ENCODE results near the gene DNMBP. TPM values are rescaled to one million over a fixed set of nuclear protein-coding genes. Genes with fewer than 3 reads are reported as not detected.
A peak's percentile ranks its signal among the peaks of the same experiment; 100 is the strongest.
"Not testable (repeated sequence)": the region's sequence is repeated elsewhere in the genome, so short reads cannot be mapped to it uniquely, and the experiment has no call there.

DNMBP gene
- total RNA-seq, 1 donor from 2014 or later, result 1.0 TPM

DNA sequence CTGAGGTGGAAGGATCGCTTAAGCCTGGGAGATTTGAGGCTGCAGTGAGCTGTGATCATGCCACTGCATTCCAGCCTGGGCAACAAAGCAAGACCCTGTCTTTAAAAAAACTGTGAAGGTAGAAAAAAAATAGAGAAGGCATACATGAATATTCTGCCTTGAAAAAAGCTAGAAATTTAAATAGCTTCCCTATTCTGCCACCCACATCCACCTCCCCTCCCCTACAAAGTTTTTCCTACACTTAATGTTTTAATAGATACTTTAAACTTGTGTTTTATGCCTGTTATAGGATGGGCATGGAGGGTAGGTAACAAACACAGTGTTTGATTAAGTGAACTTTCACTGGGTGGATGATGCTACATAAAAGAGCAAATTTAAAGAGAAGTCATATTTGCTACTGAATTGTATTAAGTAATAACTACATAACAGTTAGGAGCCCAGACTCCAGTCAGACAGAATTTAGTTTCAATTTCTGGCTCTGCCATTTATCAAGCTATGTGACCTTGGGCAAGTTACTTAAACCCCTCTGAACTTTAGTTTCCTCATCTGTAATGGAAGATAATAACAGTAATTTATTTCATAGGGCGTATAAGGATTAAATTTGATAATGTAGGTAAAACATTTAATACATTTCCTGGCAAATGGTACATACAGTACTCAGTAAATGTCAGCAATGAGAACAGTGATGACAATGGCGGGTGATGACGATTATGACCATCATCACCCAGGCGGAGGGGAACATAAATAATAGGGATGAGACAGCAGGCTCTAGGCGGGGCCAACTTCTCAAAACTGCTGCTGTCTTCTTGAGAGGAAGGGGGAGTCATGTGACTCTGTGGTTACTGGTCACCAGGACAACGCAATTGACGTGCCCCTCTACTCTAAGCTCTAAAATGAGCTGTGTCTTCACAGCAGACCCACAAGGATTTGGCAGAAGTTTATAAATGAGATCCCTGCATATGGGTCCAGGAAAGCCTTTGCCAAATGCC lies 15.8 kb downstream of the DNMBP start:
- Mint-ChIP-seq H3K27me3 (ENCODE audit: low read depth) (peaks cover 2% of the 10 kb centered on the region), H3K4me1 (ENCODE audit: low read depth) (peaks cover 11% of the 10 kb centered on the region), H3K4me3 (ENCODE audit: low read depth) (no peak overlapping the region), H3K9me3 (no peaks in the 10 kb centered on the region), H3K27ac (no peak overlapping the region), H3K36me3 (ENCODE audit: low read depth) (no peaks in the 10 kb centered on the region)
- intact Hi-C loops (cut with micrococcal nuclease), result no loop called here
- DNase-seq (ENCODE audit: low spot score), result peak; percentile 38

DNA sequence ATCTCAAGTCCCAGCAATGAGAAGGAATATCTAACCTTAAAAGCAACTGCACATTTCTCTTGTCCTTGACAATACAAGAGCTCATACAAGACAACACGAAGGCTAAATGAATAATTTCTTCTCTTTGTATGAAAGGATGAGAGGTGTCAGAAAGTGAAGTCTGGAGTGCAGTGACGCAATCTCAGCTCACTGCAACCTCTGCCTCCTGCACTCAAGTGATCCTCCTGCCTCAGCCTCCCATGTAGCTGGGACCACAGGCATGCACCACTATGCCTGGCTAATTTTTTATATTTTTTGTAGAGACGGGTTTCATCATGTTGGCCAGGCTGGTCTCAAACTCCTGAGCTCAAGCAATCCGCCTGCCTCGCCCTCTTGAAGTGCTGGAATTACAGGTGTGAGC lies 24.1 kb downstream of the DNMBP start:
- H3K4me3 Mint-ChIP-seq (ENCODE audit: low read depth); H3K27me3 Mint-ChIP-seq (ENCODE audit: low read depth); H3K36me3 Mint-ChIP-seq (ENCODE audit: low read depth); H3K9me3 Mint-ChIP-seq; intact Hi-C loops (cut with micrococcal nuclease); DNase-seq (ENCODE audit: low spot score); H3K27ac Mint-ChIP-seq: not testable (repeated sequence)
- H3K4me1 Mint-ChIP-seq (ENCODE audit: low read depth), result peaks cover 11% of the 10 kb centered on the region

DNA sequence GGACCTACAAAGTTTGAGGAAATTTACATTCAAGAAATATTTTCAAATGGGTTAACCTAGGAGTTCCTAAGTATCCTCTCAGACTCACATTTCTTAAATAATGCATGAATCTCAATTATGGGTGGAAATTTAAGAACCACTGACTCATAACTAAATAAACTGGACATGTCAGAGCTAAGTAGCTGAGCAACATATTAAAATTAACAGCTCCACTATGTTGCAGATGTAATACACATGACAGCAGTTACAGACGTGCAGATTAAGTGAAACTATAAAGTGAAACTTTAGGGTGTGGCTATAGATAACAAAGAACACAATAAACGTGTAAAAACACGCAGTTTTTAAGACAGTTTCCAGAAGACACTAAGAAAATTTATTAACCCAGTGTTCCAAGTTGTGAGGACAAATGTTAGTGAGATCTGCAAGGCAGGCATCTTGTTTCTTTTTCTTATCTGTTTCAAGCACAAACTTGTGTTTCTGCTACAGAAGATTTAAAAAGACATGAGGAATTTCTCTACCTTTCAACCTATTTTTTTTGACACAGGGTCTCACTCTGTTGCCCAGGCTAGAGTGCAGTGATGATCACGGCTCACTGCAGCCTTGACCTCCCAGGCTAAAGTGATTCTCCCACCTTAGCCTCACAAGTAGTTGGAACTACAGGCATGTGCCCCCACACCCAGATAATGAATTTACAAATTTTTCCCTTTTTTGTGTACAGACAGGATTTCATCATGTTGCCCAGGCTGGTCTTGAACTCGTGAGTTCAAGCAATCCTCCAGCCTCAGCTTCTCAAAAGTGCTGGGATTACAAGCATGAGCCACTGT lies 25.3 kb downstream of the DNMBP start:
- no peaks in the 10 kb centered on the region for H3K9me3 Mint-ChIP-seq

DNA sequence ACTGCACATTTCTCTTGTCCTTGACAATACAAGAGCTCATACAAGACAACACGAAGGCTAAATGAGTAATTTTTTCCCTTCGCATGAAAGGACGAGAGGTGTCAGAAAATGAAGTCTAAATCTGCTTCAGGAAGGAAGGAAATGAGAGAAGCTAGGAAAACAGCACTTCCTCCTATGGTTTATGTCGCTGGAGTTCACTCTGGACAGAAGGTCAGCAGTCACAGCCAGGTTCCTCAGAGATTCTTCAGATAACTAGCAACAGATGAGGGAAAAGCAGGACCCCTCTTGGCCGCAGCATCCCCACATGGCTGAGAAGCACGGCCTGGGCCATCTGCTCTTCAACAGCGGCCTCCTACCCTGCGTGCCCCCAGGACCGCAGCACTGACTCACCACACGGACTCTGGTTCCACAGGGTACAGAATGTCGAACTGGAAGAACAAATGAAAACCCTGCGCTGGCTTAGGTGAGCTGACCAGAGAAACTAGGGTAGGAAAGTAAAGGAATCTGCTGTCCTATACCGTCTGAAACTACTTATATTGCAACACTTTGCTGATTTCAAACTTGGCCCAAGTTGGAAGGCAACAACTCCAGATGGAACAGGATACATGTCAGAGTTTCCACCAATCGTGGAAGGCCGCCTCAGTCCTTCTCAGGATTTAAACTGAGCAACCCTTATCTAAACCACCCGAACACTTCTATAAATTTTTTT lies 26.3 kb downstream of the DNMBP start:
- no peak overlapping the region for H3K27ac Mint-ChIP-seq
- DNase-seq (ENCODE audit: low spot score), result no peak
- H3K36me3 Mint-ChIP-seq (ENCODE audit: low read depth), result no peaks in the 10 kb centered on the region
- H3K9me3 Mint-ChIP-seq, result no peaks in the 10 kb centered on the region
- intact Hi-C loops (cut with micrococcal nuclease), result no loop called here
- H3K4me1 Mint-ChIP-seq (ENCODE audit: low read depth), result peaks cover 11% of the 10 kb centered on the region
- H3K27me3 Mint-ChIP-seq (ENCODE audit: low read depth), result no peaks in the 10 kb centered on the region
- H3K4me3 Mint-ChIP-seq (ENCODE audit: low read depth), result no peak overlapping the region

More for the DNA sequence above, 25.3 kb downstream of the DNMBP start:
- intact Hi-C loops (cut with micrococcal nuclease), result no loop called here
- no peaks in the 10 kb centered on the region for H3K36me3 Mint-ChIP-seq (ENCODE audit: low read depth)
- DNase-seq (ENCODE audit: low spot score), result no peak
- H3K27me3 Mint-ChIP-seq (ENCODE audit: low read depth), result no peaks in the 10 kb centered on the region
- H3K27ac Mint-ChIP-seq, result no peak overlapping the region
- H3K4me3 Mint-ChIP-seq (ENCODE audit: low read depth), result no peak overlapping the region
- peaks cover 11% of the 10 kb centered on the region for H3K4me1 Mint-ChIP-seq (ENCODE audit: low read depth)

DNA sequence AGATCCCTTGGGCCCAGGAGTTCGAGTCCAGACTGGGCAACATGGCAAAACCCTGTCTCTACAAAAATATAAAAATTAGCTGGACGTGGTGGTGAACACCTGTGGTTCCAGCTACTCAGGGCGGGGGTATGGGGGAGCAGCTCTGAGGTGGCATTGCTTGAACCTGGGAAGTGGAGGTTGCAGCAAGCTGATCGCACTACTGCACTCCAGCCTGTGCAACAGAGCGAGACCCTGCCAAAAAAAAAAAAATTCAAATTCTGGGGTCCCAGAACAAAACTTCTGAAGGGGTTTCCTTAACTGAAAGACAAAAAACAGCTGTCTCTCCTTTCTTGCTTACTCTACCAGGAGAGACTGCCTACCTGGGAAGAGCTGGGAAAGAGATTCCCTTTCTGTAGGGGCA lies 27.0 kb downstream of the DNMBP start:
- intact Hi-C loops (cut with micrococcal nuclease), result no loop called here
- H3K36me3 Mint-ChIP-seq (ENCODE audit: low read depth), result no peaks in the 10 kb centered on the region
- H3K27me3 Mint-ChIP-seq (ENCODE audit: low read depth), result peaks cover 5% of the 10 kb centered on the region
- H3K4me1 Mint-ChIP-seq (ENCODE audit: low read depth), result peaks cover 11% of the 10 kb centered on the region
- no peak for DNase-seq (ENCODE audit: low spot score)
- H3K4me3 Mint-ChIP-seq (ENCODE audit: low read depth), result no peak overlapping the region
- no peak overlapping the region for H3K27ac Mint-ChIP-seq
- H3K9me3 Mint-ChIP-seq, result no peaks in the 10 kb centered on the region

DNA sequence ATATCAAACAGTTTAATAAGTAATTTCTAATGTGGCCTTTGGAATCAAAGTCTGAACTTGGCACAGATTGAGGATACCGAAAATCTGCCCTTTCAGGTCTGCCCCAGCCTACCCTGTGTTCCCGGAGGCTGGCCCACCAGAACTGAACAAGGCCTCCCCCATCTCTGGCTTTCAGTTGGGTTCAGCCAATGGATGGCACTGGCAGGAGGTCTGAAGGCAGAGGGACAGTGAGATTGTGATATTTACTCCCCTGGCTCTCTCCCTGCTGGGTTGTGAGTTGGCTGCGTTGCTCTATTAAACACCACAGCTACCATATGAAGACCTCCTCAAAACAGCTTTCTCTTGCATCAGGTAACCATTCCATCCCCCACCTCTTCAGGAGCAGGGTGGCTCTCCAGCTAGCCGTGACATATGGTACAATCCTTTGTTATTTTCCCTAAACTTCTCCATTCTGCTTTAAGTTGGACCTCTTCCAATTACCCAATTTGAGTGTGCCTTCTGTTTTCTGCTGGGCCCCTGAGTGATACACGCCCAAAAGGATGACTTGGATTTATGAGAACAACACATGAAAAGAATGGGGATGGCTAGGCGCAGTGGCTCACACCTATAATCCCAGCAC lies 28.1 kb downstream of the DNMBP start:
- intact Hi-C loops (cut with micrococcal nuclease), result no loop called here
- no peaks in the 10 kb centered on the region for H3K9me3 Mint-ChIP-seq
- H3K27ac Mint-ChIP-seq, result no peak overlapping the region
- H3K4me1 Mint-ChIP-seq (ENCODE audit: low read depth), result peaks cover 11% of the 10 kb centered on the region
- no peaks in the 10 kb centered on the region for H3K36me3 Mint-ChIP-seq (ENCODE audit: low read depth)
- peaks cover 5% of the 10 kb centered on the region for H3K27me3 Mint-ChIP-seq (ENCODE audit: low read depth)
- DNase-seq (ENCODE audit: low spot score), result no peak
- no peak overlapping the region for H3K4me3 Mint-ChIP-seq (ENCODE audit: low read depth)

DNA sequence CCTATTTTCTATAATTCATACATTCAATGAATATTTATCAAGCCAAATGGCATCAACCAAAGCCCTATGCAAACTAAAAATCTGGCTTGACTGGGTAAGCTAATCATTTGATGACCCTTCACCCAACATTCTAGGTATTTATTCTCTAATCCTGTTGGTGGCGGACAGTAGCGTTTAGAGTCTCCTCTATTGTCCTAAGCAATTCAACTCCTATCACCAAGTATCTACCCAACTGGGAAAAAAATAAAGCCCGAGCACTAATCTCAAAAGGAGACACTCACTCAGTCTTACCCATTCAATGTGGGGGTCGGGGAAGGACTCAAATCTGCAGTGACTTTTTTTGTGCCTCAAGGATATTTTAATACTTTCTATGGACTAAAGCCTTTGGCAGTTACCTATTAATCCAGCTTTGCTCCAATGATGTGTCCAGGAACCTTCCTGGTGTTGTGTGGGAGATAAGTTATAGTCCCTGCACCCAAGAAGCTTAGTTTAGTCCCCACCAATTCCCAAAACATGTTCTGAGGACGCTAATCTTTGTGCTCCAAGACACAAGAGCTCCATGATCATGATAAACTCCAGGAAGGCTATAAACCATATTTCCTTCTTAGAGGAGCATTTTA lies 30.6 kb downstream of the DNMBP start:
- DNase-seq (ENCODE audit: low spot score), result no peak
- H3K36me3 Mint-ChIP-seq (ENCODE audit: low read depth), result no peaks in the 10 kb centered on the region
- H3K27ac Mint-ChIP-seq, result no peak overlapping the region
- peaks cover 8% of the 10 kb centered on the region for H3K27me3 Mint-ChIP-seq (ENCODE audit: low read depth)
- H3K4me1 Mint-ChIP-seq (ENCODE audit: low read depth), result peaks cover 6% of the 10 kb centered on the region
- H3K4me3 Mint-ChIP-seq (ENCODE audit: low read depth), result no peak overlapping the region
- H3K9me3 Mint-ChIP-seq, result no peaks in the 10 kb centered on the region
- intact Hi-C loops (cut with micrococcal nuclease), result no loop called here

DNA sequence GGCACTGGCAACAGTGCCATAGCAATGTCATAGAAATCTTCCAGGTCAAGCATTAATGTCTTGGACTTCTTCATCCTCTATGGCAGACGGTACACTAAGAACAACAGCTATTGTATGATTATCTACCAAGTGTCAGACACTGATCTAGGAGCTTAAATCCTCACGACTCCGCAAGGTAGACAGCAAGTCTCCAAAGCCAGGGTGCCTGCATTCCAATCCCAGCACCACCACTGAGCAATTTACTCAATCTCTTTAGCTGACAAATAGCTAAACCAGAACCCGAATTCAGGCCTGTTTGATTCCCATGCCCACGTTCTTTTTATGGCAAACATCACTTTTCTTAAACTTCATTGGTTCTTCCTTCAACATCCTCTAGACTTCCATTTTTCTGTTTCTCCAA lies 31.8 kb downstream of the DNMBP start:
- H3K36me3 Mint-ChIP-seq (ENCODE audit: low read depth), result no peaks in the 10 kb centered on the region
- intact Hi-C loops (cut with micrococcal nuclease), result no loop called here
- H3K9me3 Mint-ChIP-seq, result no peaks in the 10 kb centered on the region
- no peak overlapping the region for H3K27ac Mint-ChIP-seq
- H3K4me1 Mint-ChIP-seq (ENCODE audit: low read depth), result no peaks in the 10 kb centered on the region
- no peak overlapping the region for H3K4me3 Mint-ChIP-seq (ENCODE audit: low read depth)
- peaks cover 8% of the 10 kb centered on the region for H3K27me3 Mint-ChIP-seq (ENCODE audit: low read depth)
- no peak for DNase-seq (ENCODE audit: low spot score)

DNA sequence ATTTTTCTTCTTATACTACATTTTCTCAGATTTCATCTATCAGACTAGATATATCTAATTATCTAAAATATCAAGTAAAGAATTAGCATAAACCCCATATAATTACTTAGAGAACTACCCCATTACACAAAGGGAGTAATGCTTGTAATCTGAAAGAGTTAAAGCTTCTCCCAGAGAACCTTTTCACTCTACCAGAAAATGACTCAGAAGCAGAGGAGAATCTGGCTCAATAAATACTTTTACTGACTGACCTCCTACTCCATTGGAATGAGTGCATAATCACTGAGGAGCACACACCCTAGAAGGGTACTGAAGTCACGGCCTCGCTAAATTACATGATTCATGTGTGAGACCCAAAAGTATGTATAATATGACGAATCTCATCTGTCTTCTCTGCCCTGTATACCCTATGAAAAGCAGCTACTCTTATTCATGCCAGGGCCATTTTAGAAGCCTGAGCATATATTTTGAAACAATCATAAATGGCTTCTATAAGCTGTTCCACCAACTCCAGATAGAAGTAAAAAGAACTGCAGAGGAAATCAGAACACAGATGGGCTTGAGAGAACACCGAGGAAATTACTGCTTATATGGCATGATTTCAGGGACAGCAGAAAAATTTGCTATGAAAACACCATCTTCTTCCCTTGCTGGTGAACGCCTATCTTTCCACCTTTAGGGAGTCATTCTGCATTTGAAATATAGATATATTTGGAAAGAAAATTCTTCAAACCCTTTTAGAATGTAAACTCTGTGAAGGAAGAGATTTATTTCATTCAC lies 32.7 kb downstream of the DNMBP start:
- no peak overlapping the region for H3K27ac Mint-ChIP-seq
- DNase-seq (ENCODE audit: low spot score), result no peak
- no peak overlapping the region for H3K4me3 Mint-ChIP-seq (ENCODE audit: low read depth)
- intact Hi-C loops (cut with micrococcal nuclease), result no loop called here
- no peaks in the 10 kb centered on the region for H3K4me1 Mint-ChIP-seq (ENCODE audit: low read depth)
- no peaks in the 10 kb centered on the region for H3K36me3 Mint-ChIP-seq (ENCODE audit: low read depth)
- no peaks in the 10 kb centered on the region for H3K9me3 Mint-ChIP-seq
- peaks cover 8% of the 10 kb centered on the region for H3K27me3 Mint-ChIP-seq (ENCODE audit: low read depth)

DNA sequence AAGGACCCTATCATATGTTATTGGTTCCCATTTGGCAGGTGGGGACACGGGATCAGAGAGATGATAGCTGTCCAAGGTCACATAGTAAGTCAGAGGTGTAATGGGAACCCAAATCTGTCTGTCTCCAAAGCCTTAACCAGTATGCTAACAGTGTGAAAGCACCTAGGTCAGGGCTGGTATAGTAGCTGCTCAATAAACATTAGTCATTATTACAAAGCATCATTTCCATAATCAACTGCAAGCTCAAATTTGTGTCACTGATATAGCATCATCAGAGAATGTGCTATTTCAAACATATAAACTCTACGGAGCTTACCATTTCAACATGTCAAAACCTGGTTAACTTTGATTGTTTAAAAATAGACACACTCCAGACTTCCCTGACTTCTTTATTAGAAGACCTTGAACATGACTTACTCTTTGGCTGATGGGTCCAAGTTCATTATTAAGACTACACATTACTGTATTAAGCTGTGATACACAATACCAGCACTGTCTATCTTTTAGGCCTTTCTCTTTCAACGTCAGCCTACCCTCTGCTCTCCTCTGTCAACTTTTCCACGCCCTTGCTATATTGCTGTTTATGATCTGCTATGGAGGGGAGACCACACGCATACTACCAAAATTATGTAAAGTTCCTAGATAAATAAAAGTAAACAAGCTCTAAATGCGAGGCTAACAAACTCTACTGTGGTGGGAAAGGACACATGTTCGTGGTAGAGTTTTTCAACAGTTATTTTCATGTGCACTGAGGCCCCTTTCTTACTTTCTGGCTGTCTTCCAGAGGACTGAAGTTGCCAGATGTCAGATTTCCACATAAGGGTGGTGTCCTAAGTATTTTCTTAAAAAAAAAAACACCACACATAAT lies 33.6 kb downstream of the DNMBP start:
- no peaks in the 10 kb centered on the region for H3K9me3 Mint-ChIP-seq
- peaks cover 8% of the 10 kb centered on the region for H3K27me3 Mint-ChIP-seq (ENCODE audit: low read depth)
- no peaks in the 10 kb centered on the region for H3K36me3 Mint-ChIP-seq (ENCODE audit: low read depth)
- no peak for DNase-seq (ENCODE audit: low spot score)
- no peaks in the 10 kb centered on the region for H3K4me1 Mint-ChIP-seq (ENCODE audit: low read depth)
- H3K27ac Mint-ChIP-seq, result no peak overlapping the region
- H3K4me3 Mint-ChIP-seq (ENCODE audit: low read depth), result no peak overlapping the region
- intact Hi-C loops (cut with micrococcal nuclease), result no loop called here
